H9 (cell line): ENCODE results near the gene LRSAM1. TPM values are rescaled to one million over a fixed set of nuclear protein-coding genes. Genes with fewer than 3 reads are reported as not detected.

Experiments used
- DNase-seq: peaks from one replicate; pipeline ENCODE4 v3.0.0-alpha.2; 2017
- H2AFZ ChIP-seq: one replicate; pipeline ENCODE4 v1.6.1; 2013; ENCODE audit warnings: mild to moderate bottlenecking, low read length, control low read depth, moderate library complexity
- H2AK5ac ChIP-seq: 2 replicates; pipeline ENCODE4 v1.6.1; 2013; ENCODE audit warnings: low read length, control low read depth, mixed read lengths; ENCODE audit not compliant: insufficient read length
- H2BK120ac ChIP-seq: one replicate; pipeline ENCODE4 v1.6.1; 2013; ENCODE audit warnings: low read depth, mild to moderate bottlenecking, low read length, control low read depth, inconsistent platforms; ENCODE audit not compliant: poor library complexity, severe bottlenecking
- H2BK12ac ChIP-seq: 2 replicates; pipeline ENCODE4 v1.6.1; 2013; ENCODE audit warnings: low read length, control low read depth, mixed read lengths, low read depth; ENCODE audit not compliant: insufficient read length
- H2BK15ac ChIP-seq: 2 replicates; pipeline ENCODE4 v1.6.1; 2013; ENCODE audit warnings: low read depth, low read length, control low read depth
- H2BK20ac ChIP-seq: one replicate; pipeline ENCODE4 v1.6.1; 2013; ENCODE audit warnings: low read depth, mild to moderate bottlenecking, low read length, control low read depth, inconsistent platforms; ENCODE audit not compliant: poor library complexity, severe bottlenecking
- H2BK5ac ChIP-seq: 2 replicates; pipeline ENCODE4 v1.6.1; 2013; ENCODE audit warnings: low read length, control low read depth, mixed read lengths; ENCODE audit not compliant: insufficient read length
- H3K14ac ChIP-seq: 2 replicates; pipeline ENCODE4 v1.6.1; 2013; ENCODE audit warnings: low read length, control low read depth; ENCODE audit not compliant: insufficient read depth
- H3K18ac ChIP-seq: 2 replicates; pipeline ENCODE4 v1.6.1; 2013; ENCODE audit warnings: low read depth, mild to moderate bottlenecking, mixed read lengths, low read length, control low read depth; ENCODE audit not compliant: insufficient read length
- H3K23ac ChIP-seq: 2 replicates; pipeline ENCODE4 v1.6.1; 2013; ENCODE audit warnings: low read length, control low read depth, mixed read lengths, low read depth; ENCODE audit not compliant: insufficient read length
- H3K23me2 ChIP-seq: 2 replicates; pipeline ENCODE4 v1.6.1; 2013; ENCODE audit warnings: low read depth, mild to moderate bottlenecking, mixed read lengths, low read length, control low read depth; ENCODE audit not compliant: insufficient read length, poor library complexity, severe bottlenecking
- H3K27ac ChIP-seq: 2 replicates; pipeline ENCODE4 v1.5.1; 2013; ENCODE audit warnings: low read length, control low read depth, mixed read lengths, low read depth; ENCODE audit not compliant: insufficient read length
- H3K27me3 ChIP-seq: 2 replicates; pipeline ENCODE4 v1.6.1; 2013; ENCODE audit warnings: low read length, control low read depth, inconsistent platforms; ENCODE audit not compliant: insufficient read depth
- H3K4ac ChIP-seq: 2 replicates; pipeline ENCODE4 v1.6.1; 2013; ENCODE audit warnings: low read depth, mild to moderate bottlenecking, control low read depth, inconsistent platforms, low read length, moderate library complexity
- H3K4me1 ChIP-seq: 2 replicates; pipeline ENCODE4 v1.6.1; 2013; ENCODE audit warnings: low read length, control low read depth, inconsistent platforms; ENCODE audit not compliant: insufficient read depth
- H3K4me2 ChIP-seq: 2 replicates; pipeline ENCODE4 v1.6.1; 2013; ENCODE audit warnings: low read length, control low read depth, mixed read lengths; ENCODE audit not compliant: insufficient read length, insufficient read depth
- H3K56ac ChIP-seq: 2 replicates; pipeline ENCODE4 v1.6.1; 2013; ENCODE audit warnings: low read depth, mild to moderate bottlenecking, mixed read lengths, low read length, control low read depth; ENCODE audit not compliant: insufficient read length
- H3K79me1 ChIP-seq: 2 replicates; pipeline ENCODE4 v1.6.1; 2013; ENCODE audit warnings: low read depth, mild to moderate bottlenecking, moderate library complexity, low read length, control low read depth, inconsistent platforms; ENCODE audit not compliant: insufficient read depth, poor library complexity, severe bottlenecking
- H3K79me2 ChIP-seq: 2 replicates; pipeline ENCODE4 v1.6.1; 2013; ENCODE audit warnings: low read length, control low read depth, inconsistent platforms; ENCODE audit not compliant: insufficient read depth
- H3K9ac ChIP-seq: 2 replicates; pipeline ENCODE4 v1.6.1; 2013; ENCODE audit warnings: low read length, control low read depth, mixed read lengths; ENCODE audit not compliant: insufficient read length; ENCODE audit errors: extremely low read depth
- H3K9me3 ChIP-seq: one replicate; pipeline ENCODE4 v1.6.1; 2013; ENCODE audit warnings: low read depth, low read length, inconsistent platforms; ENCODE audit not compliant: control insufficient read depth
- H3T11ph ChIP-seq: one replicate; pipeline ENCODE4 v1.6.1; 2013; ENCODE audit warnings: mild to moderate bottlenecking, low read length, control low read depth, inconsistent platforms
- H4K20me1 ChIP-seq: one replicate; pipeline ENCODE4 v1.6.1; 2013; ENCODE audit not compliant: control insufficient read depth, insufficient read length, insufficient read depth
- H4K5ac ChIP-seq: 2 replicates; pipeline ENCODE4 v1.6.1; 2013; ENCODE audit warnings: low read depth, mild to moderate bottlenecking, mixed read lengths, low read length, control low read depth; ENCODE audit not compliant: insufficient read length
- H4K8ac ChIP-seq: replicated peaks from 2 replicates; pipeline ENCODE4 v1.6.1; 2013; ENCODE audit warnings: low read length, control low read depth, mixed read lengths, low read depth; ENCODE audit not compliant: insufficient read length
- H4K91ac ChIP-seq: 2 replicates; pipeline ENCODE4 v1.6.1; 2013; ENCODE audit warnings: low read depth, mild to moderate bottlenecking, moderate library complexity, mixed read lengths, low read length, control low read depth; ENCODE audit not compliant: insufficient read length
- H3K27ac Mint-ChIP-seq, 3 experiments: 2 replicates in 2 of 3; 3 replicates in 1 of 3; pipeline ENCODE4 v1.8.0; 2020 to 2021; ENCODE audit warnings: mixed read lengths in 3 of 3, mild to moderate bottlenecking in 1 of 3, moderate library complexity in 1 of 3
- H3K27me3 Mint-ChIP-seq: 2 replicates; pipeline ENCODE4 v1.8.0; 2021; ENCODE audit warnings: low read depth, mild to moderate bottlenecking, moderate library complexity, mixed read lengths
- H3K36me3 Mint-ChIP-seq, 3 experiments: 2 replicates in 2 of 3; 3 replicates in 1 of 3; pipeline ENCODE4 v1.8.0; 2020 to 2021; ENCODE audit warnings: low read depth in 3 of 3, mixed read lengths in 3 of 3; ENCODE audit not compliant: insufficient read depth in 1 of 3
- H3K4me1 Mint-ChIP-seq, 2 experiments: 2 replicates each; pipeline ENCODE4 v1.8.0; 2020; ENCODE audit warnings: mixed read lengths in 2 of 2
- H3K4me3 Mint-ChIP-seq, 2 experiments: 2 replicates in 1 of 2; 3 replicates in 1 of 2; pipeline ENCODE4 v1.8.0; 2020 to 2021; ENCODE audit warnings: mild to moderate bottlenecking in 2 of 2, mixed read lengths in 2 of 2, moderate library complexity in 1 of 2
- H3K9me3 Mint-ChIP-seq, 2 experiments: 2 replicates in 1 of 2; 3 replicates in 1 of 2; pipeline ENCODE4 v1.8.0; 2020; ENCODE audit warnings: mild to moderate bottlenecking in 2 of 2, mixed read lengths in 2 of 2, moderate library complexity in 1 of 2
- WGBS: extraction: QIAGEN DNeasy Blood & Tissue Kit; methylation state at CpG from one replicate; pipeline ENCODE4 v1.1.7; 2013; ENCODE audit warnings: missing lambda C conversion rate, low lambda C conversion rate, mixed read lengths; ENCODE audit not compliant: insufficient read length; ENCODE audit errors: extremely low coverage; 5-methylcytosine and 5-hydroxymethylcytosine counted together
- total RNA-seq: library from RNA; stranded (reverse); gene quantifications from 2 replicates; pipeline ENCODE4 v1.2.1, GENCODE V29; 2021
- TF ChIP-seq, protein P1 (sequence below): fragments of 200-600 bp; sonication (generic); conservative IDR thresholded peaks from 3 replicates; pipeline ENCODE4 v1.8.0; 2021; ENCODE audit warnings: antibody characterized with exemption, mild to moderate bottlenecking

LRSAM1 gene
- total RNA-seq, 1 experiment from 2014 or later, result 16.2 TPM

GRCh38 chr9:127406799-127407491 lies 44.4 kb upstream of the LRSAM1 start:
- H2BK120ac ChIP-seq, result no peak overlapping the region
- H3K56ac ChIP-seq, result no peak overlapping the region
- H2BK12ac ChIP-seq, result no peak overlapping the region
- DNase-seq, result no peak
- no peaks in the 10 kb centered on the region for H3K4me1 ChIP-seq
- no peak overlapping the region for H3K4ac ChIP-seq
- no peak overlapping the region for H4K91ac ChIP-seq
- H3K23me2 ChIP-seq, result no peaks in the 10 kb centered on the region
- no CpG with 5 or more reads among the region's 13 CpGs for WGBS
- H3K4me1 Mint-ChIP-seq, result peaks cover under 1 to 2% of the 10 kb centered on the region in 2 experiments; a peak in 3 of 4 replicates
- no peak overlapping the region for H4K8ac ChIP-seq
- no peak overlapping the region for H4K5ac ChIP-seq
- H4K20me1 ChIP-seq, result no peaks in the 10 kb centered on the region
- no peak overlapping the region for H3K9ac ChIP-seq
- no peaks in the 10 kb centered on the region for H3K27me3 Mint-ChIP-seq
- no peak overlapping the region for H3K18ac ChIP-seq
- no peak overlapping the region for H2BK5ac ChIP-seq
- no peak overlapping the region for H2AK5ac ChIP-seq
- H3K36me3 Mint-ChIP-seq, result peaks cover 10 to 14% (median 11%) of the 10 kb centered on the region in 3 experiments; a peak in 5 of 7 replicates
- H3T11ph ChIP-seq, result no peak overlapping the region
- H3K14ac ChIP-seq, result no peak overlapping the region
- H3K27me3 ChIP-seq, result no peaks in the 10 kb centered on the region
- no peak overlapping the region for H2BK15ac ChIP-seq
- TF ChIP-seq, protein P1, sequence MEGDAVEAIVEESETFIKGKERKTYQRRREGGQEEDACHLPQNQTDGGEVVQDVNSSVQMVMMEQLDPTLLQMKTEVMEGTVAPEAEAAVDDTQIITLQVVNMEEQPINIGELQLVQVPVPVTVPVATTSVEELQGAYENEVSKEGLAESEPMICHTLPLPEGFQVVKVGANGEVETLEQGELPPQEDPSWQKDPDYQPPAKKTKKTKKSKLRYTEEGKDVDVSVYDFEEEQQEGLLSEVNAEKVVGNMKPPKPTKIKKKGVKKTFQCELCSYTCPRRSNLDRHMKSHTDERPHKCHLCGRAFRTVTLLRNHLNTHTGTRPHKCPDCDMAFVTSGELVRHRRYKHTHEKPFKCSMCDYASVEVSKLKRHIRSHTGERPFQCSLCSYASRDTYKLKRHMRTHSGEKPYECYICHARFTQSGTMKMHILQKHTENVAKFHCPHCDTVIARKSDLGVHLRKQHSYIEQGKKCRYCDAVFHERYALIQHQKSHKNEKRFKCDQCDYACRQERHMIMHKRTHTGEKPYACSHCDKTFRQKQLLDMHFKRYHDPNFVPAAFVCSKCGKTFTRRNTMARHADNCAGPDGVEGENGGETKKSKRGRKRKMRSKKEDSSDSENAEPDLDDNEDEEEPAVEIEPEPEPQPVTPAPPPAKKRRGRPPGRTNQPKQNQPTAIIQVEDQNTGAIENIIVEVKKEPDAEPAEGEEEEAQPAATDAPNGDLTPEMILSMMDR, result no peak
- no peaks in the 10 kb centered on the region for H3K9me3 Mint-ChIP-seq
- no peak overlapping the region for H3K23ac ChIP-seq
- no peak overlapping the region for H3K4me3 Mint-ChIP-seq
- no peak overlapping the region for H2BK20ac ChIP-seq
- H3K4me2 ChIP-seq, result no peak overlapping the region
- H3K27ac Mint-ChIP-seq, result peak overlapping the region in 1 of 3 experiments; percentile 80; a peak in 2 of 7 replicates
- no peaks in the 10 kb centered on the region for H3K79me2 ChIP-seq
- H2AFZ ChIP-seq, result no peak overlapping the region
- no peaks in the 10 kb centered on the region for H3K9me3 ChIP-seq
- H3K79me1 ChIP-seq, result no peaks in the 10 kb centered on the region
- no peak overlapping the region for H3K27ac ChIP-seq
